Measurements from ENCODE around the gene SELPLG. TPM values are rescaled to one million over a fixed set of nuclear protein-coding genes. Genes with fewer than 3 reads are reported as not detected.
"Not testable (repeated sequence)": the region's sequence is repeated elsewhere in the genome, so short reads cannot be mapped to it uniquely, and the experiment has no call there.

SELPLG gene
- total RNA-seq, 4 donors from 2014 or later = 2.1 to 6.0 (median 2.8) TPM

DNA sequence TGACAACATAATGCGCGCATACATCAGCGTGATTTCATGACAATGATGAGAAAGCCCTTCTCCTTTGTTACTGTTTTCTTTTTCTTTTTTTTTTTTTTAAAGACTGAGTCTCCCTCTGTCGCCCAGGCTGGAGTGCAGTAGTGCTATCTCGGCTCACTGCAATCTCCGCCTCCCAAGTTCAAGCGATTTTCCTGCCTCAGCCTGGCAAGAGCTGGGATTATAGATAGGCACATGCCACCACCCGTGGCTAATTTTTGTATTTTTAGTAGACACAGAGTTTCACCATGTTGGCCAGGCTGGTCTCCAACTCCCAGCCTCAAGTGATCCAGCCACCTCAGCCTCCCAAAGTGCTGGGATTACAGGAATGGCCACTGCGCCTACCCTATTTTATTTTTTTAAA is 20.9 kb upstream of the SELPLG start:
- H3K36me3 ChIP-seq; H3K27me3 ChIP-seq; H3K9me3 ChIP-seq; H3K27ac ChIP-seq; H3K4me3 ChIP-seq (replicated peaks in 1 of 3); intact Hi-C loops (cut with DNase I): not testable (repeated sequence)
- H3K4me1 ChIP-seq = peaks cover 0 to 33% of the 10 kb centered on the region in 2 donors
- DNase-seq = peak in 1 of 2 donors; percentile 46
- 76 to 79% methylated on average over 9 of the region's 9 CpGs for WGBS, 2 donors

DNA sequence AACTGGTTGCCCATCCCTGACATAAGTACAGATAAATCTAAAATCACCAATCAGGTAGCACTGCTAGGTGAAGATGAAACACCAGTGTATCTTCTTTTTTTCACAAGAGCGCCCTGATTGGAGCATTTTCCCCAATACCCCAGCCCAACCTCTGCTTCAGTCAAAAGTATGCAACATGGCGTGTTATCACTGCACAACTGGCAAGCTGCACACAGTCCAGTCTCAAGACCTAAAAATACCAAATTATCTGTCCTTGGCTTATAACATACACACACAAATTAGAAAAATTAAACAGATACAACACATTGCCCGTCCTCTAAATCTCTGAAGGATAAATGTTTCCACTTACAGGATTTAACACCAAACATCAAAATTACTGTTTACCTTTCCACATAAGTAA is 20.2 kb upstream of the SELPLG start:
- H3K4me3 ChIP-seq (replicated peaks in 1 of 3) = no peak overlapping the region
- intact Hi-C loops (cut with DNase I) = no loop called here
- H3K27me3 ChIP-seq = no peaks in the 10 kb centered on the region
- DNase-seq = no peak
- no peak for TF ChIP-seq POLR2A (IDR thresholded peaks at IDR 0.05)
- TF ChIP-seq, protein P1, sequence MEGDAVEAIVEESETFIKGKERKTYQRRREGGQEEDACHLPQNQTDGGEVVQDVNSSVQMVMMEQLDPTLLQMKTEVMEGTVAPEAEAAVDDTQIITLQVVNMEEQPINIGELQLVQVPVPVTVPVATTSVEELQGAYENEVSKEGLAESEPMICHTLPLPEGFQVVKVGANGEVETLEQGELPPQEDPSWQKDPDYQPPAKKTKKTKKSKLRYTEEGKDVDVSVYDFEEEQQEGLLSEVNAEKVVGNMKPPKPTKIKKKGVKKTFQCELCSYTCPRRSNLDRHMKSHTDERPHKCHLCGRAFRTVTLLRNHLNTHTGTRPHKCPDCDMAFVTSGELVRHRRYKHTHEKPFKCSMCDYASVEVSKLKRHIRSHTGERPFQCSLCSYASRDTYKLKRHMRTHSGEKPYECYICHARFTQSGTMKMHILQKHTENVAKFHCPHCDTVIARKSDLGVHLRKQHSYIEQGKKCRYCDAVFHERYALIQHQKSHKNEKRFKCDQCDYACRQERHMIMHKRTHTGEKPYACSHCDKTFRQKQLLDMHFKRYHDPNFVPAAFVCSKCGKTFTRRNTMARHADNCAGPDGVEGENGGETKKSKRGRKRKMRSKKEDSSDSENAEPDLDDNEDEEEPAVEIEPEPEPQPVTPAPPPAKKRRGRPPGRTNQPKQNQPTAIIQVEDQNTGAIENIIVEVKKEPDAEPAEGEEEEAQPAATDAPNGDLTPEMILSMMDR (IDR thresholded peaks at IDR 0.05) = no peak
- WGBS, 2 donors = 93 to 96% methylated on average over 3 of the region's 3 CpGs
- no peaks in the 10 kb centered on the region for H3K9me3 ChIP-seq
- H3K36me3 ChIP-seq = peaks cover 0 to 3% of the 10 kb centered on the region in 2 donors
- H3K4me1 ChIP-seq = peaks cover 0 to 36% of the 10 kb centered on the region in 2 donors
- H3K27ac ChIP-seq = no peak overlapping the region

DNA sequence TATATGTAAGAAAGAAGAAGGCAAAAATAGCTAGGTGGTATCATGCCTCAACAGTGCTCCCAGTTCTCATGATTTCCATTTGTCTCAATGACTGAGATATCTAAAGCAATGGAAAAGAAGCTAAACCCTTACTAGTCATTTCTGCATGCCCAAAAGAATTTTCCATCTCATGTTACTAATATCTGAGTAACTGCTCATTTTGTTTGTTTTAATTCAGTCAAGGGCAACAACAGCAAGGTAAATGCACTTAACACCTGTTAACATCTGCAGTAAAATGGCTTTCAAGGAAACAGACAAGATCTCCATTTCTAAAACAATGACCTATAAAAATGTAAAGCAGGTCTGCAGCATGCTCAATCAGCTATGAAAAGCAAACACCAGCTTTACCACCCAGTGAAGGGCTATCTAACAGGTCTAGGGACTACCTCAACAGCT is 19.4 kb upstream of the SELPLG start:
- Histone ChIP-seq H3K27me3 (no peaks in the 10 kb centered on the region), H3K9me3 (no peaks in the 10 kb centered on the region), H3K4me3 (replicated peaks in 1 of 3) (no peak overlapping the region), H3K4me1 (peaks cover 0 to 36% of the 10 kb centered on the region in 2 donors), H3K36me3 (no peaks in the 10 kb centered on the region), H3K27ac (no peak overlapping the region)
- intact Hi-C loops (cut with DNase I) = no loop called here
- no peak for DNase-seq
- TF ChIP-seq, protein P1 (IDR thresholded peaks at IDR 0.05) = no peak
- no peak for TF ChIP-seq POLR2A (IDR thresholded peaks at IDR 0.05)

DNA sequence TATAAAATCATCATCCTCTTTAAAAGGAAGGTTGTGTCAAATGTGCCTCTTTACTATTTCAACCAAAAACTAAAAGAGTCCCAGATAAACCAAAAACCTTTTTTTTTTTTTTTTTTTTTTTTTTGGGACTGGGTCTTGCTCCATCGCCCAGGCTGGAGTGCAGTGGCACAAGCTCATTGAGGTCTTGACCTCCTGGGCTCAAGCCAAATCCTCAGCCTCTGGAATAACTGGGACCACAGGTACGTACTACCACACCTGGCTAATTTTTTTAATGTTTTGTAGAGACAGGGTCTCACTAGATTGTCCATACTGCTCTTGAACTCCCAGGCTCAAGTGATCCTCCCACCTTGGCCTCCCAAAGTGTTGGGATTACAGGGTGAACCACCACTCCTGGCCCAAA is 16.4 kb upstream of the SELPLG start:
- 26 to 45% methylated on average over 2 of the region's 2 CpGs for WGBS, 2 donors
- Histone ChIP-seq H3K27me3 (no peaks in the 10 kb centered on the region), H3K9me3 (no peaks in the 10 kb centered on the region), H3K36me3 (no peaks in the 10 kb centered on the region), H3K4me3 (replicated peaks in 1 of 3) (no peak overlapping the region), H3K27ac (no peak overlapping the region), H3K4me1 (peaks cover 0 to 27% of the 10 kb centered on the region in 2 donors)
- intact Hi-C loops (cut with DNase I) = no loop called here
- no peak for TF ChIP-seq POLR2A (IDR thresholded peaks at IDR 0.05)
- TF ChIP-seq, protein P1 (IDR thresholded peaks at IDR 0.05) = no peak
- peak; percentile 53 to 59 for DNase-seq

DNA sequence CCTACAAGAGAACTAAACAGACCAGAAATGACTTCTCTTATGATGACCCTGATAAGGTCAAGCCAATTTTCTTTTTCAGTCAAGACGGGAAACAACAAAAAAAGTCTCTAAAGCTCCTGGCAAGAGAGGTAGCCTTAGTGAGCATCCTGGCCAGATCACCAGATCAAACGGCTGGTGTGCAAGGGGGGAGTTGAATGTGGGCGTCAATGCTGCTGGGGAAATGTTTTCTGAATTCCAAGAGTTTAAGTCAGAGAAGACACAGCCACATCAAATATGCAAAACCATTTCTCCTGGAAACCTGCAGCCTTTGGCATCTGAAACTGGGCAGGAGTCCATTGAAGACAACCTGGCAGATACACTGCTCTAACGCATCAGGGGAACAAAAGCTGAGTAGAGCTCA is 16.0 kb upstream of the SELPLG start:
- no peaks in the 10 kb centered on the region for H3K27me3 ChIP-seq
- 44 to 54% methylated on average over 4 of the region's 4 CpGs for WGBS, 2 donors
- H3K36me3 ChIP-seq = no peaks in the 10 kb centered on the region
- intact Hi-C loops (cut with DNase I) = loop anchor here (10.0 kb wide), 1 partner anchor 305 kb away; no protein-coding TSS in a partner anchor
- H3K4me1 ChIP-seq = peaks cover 2 to 29% of the 10 kb centered on the region in 2 donors
- no peaks in the 10 kb centered on the region for H3K9me3 ChIP-seq
- TF ChIP-seq POLR2A (IDR thresholded peaks at IDR 0.05) = no peak
- TF ChIP-seq, protein P1 (IDR thresholded peaks at IDR 0.05) = no peak
- DNase-seq = no peak
- peak overlapping the region in 1 of 3 donors; percentile 19 for H3K27ac ChIP-seq
- H3K4me3 ChIP-seq (replicated peaks in 1 of 3) = no peak overlapping the region

DNA sequence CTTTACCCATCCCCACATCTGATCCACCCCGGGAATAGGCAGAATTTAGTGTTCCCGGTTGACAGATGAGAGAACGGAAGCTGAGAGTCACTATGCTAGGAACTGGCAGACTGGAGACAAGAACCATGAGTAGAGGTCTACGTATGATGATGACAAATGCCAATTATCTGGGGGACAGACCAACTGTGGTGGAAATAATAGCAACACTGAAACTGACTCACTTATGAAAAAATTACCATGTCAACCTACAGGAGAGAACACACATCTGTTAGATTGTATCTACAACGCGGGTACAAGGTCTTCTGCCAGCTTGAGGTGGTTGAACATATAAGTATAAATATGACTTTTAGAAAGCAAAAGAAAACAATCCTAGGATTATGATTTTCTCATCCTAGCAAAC is 15.4 kb upstream of the SELPLG start:
- Histone ChIP-seq H3K36me3 (no peaks in the 10 kb centered on the region), H3K9me3 (no peaks in the 10 kb centered on the region), H3K4me1 (peaks cover 7 to 35% of the 10 kb centered on the region in 2 donors), H3K27me3 (no peaks in the 10 kb centered on the region), H3K27ac (peak overlapping the region in 1 of 3 donors; percentile 19), H3K4me3 (replicated peaks in 1 of 3) (no peak overlapping the region)
- TF ChIP-seq POLR2A (IDR thresholded peaks at IDR 0.05) = no peak
- TF ChIP-seq, protein P1 (IDR thresholded peaks at IDR 0.05) = no peak
- WGBS, 2 donors = 93 to 95% methylated on average over 6 of the region's 6 CpGs
- no peak for DNase-seq
- intact Hi-C loops (cut with DNase I) = loop anchor here (10.0 kb wide), 1 partner anchor 306 kb away; no protein-coding TSS in a partner anchor
